HTR-8/SVneo (cell line): ENCODE results near the gene C3orf20.
"Not testable (repeated sequence)": the region's sequence is repeated elsewhere in the genome, so short reads cannot be mapped to it uniquely, and the experiment has no call there.

Experiments used
- DNase-seq: peaks from one replicate; pipeline ENCODE4 v3.0.0; 2011; ENCODE audit warnings: low spot score, mixed read lengths; ENCODE audit not compliant: insufficient read length
- FAIRE-seq: peaks from 2 replicates; lab custom pipeline; 2011; peaks lifted over from hg19 to GRCh38; lab: Jason Lieb, UNC

C3orf20 gene

DNA sequence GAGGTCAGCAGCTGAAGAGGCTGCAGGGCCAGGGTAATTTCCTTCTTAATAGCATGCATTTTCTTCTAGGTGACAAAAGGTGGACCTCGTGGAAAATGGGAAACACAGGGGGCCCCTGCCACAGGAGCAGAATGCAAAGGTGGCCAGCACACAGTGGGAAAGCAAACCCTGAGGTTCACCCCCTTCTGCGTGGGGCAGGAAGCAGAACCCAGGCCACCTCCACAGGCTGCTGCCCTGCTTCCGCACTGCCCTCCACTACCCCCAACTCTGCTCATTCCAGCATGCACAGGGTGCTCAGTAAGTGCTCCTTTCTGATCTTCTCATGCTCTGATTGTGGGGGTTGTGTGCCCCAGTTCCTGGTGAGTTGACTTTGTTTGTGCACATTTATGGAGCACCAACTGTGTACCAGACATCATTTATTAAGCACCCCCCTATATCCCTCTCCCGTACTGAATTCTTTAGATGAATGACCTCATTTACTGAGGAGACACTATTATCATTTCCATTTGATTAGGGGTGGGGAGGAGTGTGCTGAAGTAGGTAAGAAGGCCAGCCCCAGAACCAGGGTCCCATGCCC is 131.1 kb downstream of the C3orf20 start:
- DNase-seq (no peak), FAIRE-seq (no peak)

DNA sequence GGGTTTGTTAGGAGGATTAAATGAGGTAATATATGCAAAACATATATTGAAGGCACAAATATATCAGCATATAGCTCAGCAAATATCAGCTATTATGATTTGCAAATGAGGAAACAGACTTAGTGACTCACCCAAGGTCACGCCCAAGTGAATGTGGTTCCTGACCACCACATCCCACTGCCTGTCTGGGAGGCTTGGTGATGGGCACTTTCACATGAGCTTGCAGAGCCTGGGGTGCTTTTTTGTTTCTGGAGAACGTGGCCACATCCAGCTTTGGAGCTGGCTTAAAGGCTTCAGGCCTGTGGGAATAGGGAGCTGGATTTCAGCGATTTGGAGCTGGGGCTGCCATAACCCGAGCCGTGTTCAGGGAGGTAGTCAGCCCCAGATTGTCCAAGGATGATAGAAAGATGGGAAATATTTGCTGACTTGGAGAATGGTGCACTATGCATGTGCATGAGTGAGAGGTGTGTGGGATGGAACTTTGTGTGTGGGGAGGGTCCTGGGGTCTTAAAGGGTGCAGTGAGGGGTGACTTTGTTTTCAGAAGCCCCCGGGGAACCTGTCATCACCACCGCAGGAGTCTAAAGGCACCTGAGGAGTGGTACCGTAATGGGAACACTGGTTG is 131.8 kb downstream of the C3orf20 start:
- FAIRE-seq: no peak
- no peak for DNase-seq

GRCh38 chr3:14808025-14808424 is 133.1 kb downstream of the C3orf20 start:
- DNase-seq (no peak), FAIRE-seq (no peak)

- no peak for FAIRE-seq
- no peak for DNase-seq
These were observed 133.7 kb downstream of the C3orf20 start for GRCh38 chr3:14808502-14809266.

GRCh38 chr3:14809611-14810010 is 134.7 kb downstream of the C3orf20 start:
- not testable (repeated sequence) for FAIRE-seq, DNase-seq

DNA sequence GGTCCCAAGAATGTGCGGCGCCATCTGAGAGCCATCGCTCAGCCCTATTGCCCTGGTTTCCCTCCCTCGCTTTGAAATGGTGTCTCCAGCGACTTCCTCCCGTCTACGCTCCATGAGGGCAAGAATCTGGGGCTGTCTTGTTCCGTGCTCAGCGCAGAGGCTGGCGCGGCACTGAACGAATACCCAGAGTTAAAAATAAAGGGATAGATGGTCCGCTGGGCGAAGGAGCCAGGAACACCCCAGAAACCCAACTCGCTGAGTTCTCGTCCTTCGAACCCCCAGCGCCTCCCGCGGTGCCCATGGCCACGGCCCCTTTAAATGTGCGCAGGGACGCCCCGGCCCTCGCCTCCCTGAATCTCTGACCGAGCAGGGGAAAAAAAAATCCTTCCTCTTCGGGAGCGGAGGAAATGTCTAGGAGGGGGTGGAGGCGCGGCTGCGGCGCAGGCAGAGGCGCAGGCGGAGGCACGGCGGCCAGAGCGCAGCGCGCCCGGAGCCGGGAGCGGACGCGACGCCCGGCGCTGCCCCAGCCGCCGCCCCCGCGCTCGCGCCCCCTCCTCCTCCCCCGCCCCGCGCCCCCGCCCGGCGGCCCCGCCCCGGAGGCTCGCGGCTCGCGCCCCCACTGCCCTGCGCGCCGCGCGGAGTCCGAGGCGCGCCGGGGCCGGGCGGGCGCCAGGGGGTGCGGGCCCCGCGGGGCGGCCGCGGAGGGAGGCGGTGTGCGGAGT is 135.3 kb downstream of the C3orf20 start:
- FAIRE-seq: no peak
- DNase-seq: no peak

DNA sequence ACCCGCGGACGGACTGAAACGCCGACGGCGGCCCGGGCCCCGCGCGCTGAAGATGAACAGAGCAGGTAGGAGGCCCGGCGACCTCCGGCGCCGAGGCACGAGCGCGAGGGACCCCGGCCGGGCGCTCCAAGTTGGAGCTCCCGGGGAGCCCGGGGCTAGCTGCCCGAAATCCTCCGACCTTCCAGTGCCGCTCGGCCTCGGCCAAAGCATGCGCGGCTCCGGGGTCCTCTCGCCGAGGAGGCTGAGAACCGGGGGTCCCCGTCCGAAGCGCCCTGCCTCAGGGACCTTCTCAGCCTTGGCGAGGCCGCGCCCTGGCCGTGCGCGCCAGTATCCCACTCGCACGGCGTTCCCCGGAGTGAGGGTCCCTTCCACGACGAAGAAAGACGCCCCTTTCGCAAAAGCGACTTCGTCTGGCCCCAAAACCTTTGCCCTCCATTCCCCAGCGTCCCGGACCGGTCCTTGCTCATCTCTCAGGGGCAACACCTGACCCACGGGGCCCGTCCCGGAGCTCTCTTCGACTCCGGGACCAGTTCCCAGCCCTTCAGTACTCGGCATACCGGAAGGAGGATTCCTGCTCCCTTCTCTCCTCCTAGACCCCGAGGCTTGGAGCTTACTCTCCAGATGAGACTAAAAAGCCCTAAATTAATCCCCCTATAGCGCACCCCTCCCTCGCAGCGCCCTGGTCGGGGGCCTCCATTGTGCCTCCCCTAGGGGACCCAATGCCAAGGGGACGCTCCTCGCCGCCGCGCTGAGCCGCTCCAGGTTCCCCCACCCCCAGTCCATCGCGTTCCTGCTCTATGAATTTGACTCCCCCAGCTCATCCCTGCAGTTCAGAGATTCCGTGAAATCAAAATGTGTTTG is 136.1 kb downstream of the C3orf20 start:
- no peak for FAIRE-seq

DNA sequence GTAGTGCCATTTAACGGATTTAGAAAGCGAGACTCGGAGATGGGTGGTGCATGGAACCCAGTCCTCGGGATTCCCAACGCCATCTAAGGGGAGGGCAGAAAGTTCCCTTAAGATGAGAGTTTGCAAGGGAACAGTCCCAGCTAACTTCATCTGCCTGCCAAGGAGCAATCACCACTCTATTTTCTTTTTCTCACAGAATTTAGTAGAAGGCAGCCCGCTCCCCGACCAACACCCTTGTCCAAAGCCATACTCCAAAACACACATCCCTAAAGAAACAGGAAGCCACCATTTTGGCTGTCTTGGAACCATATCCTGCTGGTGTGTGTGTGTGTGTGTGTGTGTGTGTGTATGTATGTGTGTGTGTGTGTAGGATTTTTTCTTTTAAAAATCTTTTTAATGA is 136.7 kb downstream of the C3orf20 start:
- no peak for FAIRE-seq

More for the DNA sequence above, 136.1 kb downstream of the C3orf20 start:
- DNase-seq: no peak

GRCh38 chr3:14812196-14812790 is 137.4 kb downstream of the C3orf20 start:
- FAIRE-seq: no peak

More for the DNA sequence above, 136.7 kb downstream of the C3orf20 start:
- DNase-seq: no peak

GRCh38 chr3:14814411-14814871 is 139.5 kb downstream of the C3orf20 start:
- FAIRE-seq (no peak), DNase-seq (no peak)

More at GRCh38 chr3:14812196-14812790, 137.4 kb downstream of the C3orf20 start:
- DNase-seq: no peak

GRCh38 chr3:14816359-14816758 is 141.4 kb downstream of the C3orf20 start:
- FAIRE-seq: no peak

GRCh38 chr3:14818804-14819500 is 144.0 kb downstream of the C3orf20 start, which contains the start of gene FGD5:
Gene FGD5 (plus strand): TSS chr3:14818962. CDS start chr3:14819072, 110 bp downstream.
- DNase-seq: no peak
- no peak for FAIRE-seq

More at GRCh38 chr3:14816359-14816758, 141.4 kb downstream of the C3orf20 start:
- no peak for DNase-seq

DNA sequence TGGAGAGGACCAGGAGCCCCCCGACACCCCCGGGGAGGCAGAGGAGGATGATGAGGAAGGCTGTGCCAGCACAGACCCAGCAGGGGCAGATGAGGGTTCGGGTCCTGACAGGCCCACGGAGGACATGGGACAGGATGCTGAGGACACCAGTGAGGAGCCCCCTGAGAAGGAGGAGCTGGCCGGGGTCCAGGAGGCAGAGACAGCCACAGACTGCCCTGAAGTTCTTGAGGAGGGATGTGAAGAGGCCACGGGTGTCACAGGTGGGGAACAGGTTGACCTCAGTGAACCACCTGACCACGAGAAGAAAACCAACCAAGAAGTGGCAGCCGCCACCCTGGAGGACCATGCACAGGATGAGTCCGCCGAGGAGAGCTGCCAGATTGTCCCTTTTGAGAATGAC is 144.7 kb downstream of the C3orf20 start:
- DNase-seq (no peak), FAIRE-seq (no peak)

GRCh38 chr3:14820156-14820555 is 145.2 kb downstream of the C3orf20 start:
- no peak for FAIRE-seq
- no peak for DNase-seq

- FAIRE-seq (no peak), DNase-seq (no peak)
These were observed 146.2 kb downstream of the C3orf20 start for GRCh38 chr3:14821151-14821550.

DNA sequence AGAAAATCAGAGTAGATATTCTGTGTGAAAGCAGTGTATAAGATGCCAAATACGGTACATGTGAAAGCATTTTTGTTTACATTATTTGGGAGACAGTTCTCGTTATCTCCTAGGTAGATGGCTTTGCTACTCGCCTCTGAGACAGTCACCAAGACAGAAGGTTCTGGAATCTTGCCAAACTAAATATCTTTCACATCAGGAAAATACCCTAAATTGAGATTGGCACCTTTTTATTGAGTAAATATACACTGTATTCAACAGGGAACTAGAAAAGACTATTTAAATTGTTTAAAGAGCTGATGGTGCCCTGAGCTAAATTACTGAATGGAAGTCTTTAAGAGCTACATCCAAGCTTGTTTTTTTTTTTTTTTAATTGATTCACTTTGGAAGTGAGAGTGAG is 147.2 kb downstream of the C3orf20 start:
- FAIRE-seq (no peak), DNase-seq (no peak)
